KMS-11 (cell line): ENCODE results near the gene LENG9.

Experiments
- H2AFZ ChIP-seq: fragments of 200-600 bp; sonication (generic); 2 replicates; pipeline ENCODE4 v1.6.1; 2016; ENCODE audit warnings: antibody characterized with exemption, mixed run types, low read depth
- H3K27ac ChIP-seq: fragments of 200-600 bp; sonication (generic); 2 replicates; pipeline ENCODE4 v1.6.1; 2016; ENCODE audit warnings: mild to moderate bottlenecking, mixed run types
- H3K27me3 ChIP-seq: fragments of 200-600 bp; sonication (generic); 2 replicates; pipeline ENCODE4 v1.6.1; 2017; ENCODE audit warnings: mild to moderate bottlenecking, low read depth, mixed run types, moderate library complexity; ENCODE audit not compliant: insufficient read depth
- H3K36me3 ChIP-seq: fragments of 200-600 bp; sonication (generic); 2 replicates; pipeline ENCODE4 v1.6.1; 2017; ENCODE audit warnings: mild to moderate bottlenecking, mixed run types; ENCODE audit not compliant: insufficient read depth
- H3K4me1 ChIP-seq: fragments of 200-600 bp; sonication (generic); 2 replicates; pipeline ENCODE4 v1.6.1; 2016; ENCODE audit warnings: mild to moderate bottlenecking, low read depth, mixed run types; ENCODE audit not compliant: poor library complexity, severe bottlenecking
- H3K4me2 ChIP-seq: fragments of 200-600 bp; sonication (generic); 2 replicates; pipeline ENCODE4 v1.7.0; 2016; ENCODE audit warnings: mild to moderate bottlenecking, mixed run types
- H3K4me3 ChIP-seq: fragments of 200-600 bp; sonication (generic); IDR thresholded peaks from 2 replicates; pipeline ENCODE4 v1.6.1; 2017; ENCODE audit warnings: low read depth, low read length, mixed read lengths; ENCODE audit not compliant: insufficient read depth
- H3K79me2 ChIP-seq: fragments of 200-600 bp; sonication (generic); 2 replicates; pipeline ENCODE4 v1.6.1; 2016; ENCODE audit warnings: low read depth, mixed run types; ENCODE audit not compliant: insufficient read depth
- H3K9ac ChIP-seq: fragments of 200-600 bp; sonication (generic); 2 replicates; pipeline ENCODE4 v1.6.1; 2016; ENCODE audit warnings: mild to moderate bottlenecking, mixed run types
- H4K20me1 ChIP-seq: fragments of 200-600 bp; sonication (generic); 2 replicates; pipeline ENCODE4 v1.6.1; 2016; ENCODE audit warnings: mild to moderate bottlenecking, mixed run types; ENCODE audit not compliant: insufficient read depth
- CTCF ChIP-seq: fragments of 200-600 bp; sonication (generic); conservative IDR thresholded peaks from 2 replicates; pipeline ENCODE4 v1.6.1; 2017; ENCODE audit warnings: low read depth, mild to moderate bottlenecking, antibody characterized with exemption, low read length, moderate library complexity, mixed read lengths

Gene LENG9

DNA sequence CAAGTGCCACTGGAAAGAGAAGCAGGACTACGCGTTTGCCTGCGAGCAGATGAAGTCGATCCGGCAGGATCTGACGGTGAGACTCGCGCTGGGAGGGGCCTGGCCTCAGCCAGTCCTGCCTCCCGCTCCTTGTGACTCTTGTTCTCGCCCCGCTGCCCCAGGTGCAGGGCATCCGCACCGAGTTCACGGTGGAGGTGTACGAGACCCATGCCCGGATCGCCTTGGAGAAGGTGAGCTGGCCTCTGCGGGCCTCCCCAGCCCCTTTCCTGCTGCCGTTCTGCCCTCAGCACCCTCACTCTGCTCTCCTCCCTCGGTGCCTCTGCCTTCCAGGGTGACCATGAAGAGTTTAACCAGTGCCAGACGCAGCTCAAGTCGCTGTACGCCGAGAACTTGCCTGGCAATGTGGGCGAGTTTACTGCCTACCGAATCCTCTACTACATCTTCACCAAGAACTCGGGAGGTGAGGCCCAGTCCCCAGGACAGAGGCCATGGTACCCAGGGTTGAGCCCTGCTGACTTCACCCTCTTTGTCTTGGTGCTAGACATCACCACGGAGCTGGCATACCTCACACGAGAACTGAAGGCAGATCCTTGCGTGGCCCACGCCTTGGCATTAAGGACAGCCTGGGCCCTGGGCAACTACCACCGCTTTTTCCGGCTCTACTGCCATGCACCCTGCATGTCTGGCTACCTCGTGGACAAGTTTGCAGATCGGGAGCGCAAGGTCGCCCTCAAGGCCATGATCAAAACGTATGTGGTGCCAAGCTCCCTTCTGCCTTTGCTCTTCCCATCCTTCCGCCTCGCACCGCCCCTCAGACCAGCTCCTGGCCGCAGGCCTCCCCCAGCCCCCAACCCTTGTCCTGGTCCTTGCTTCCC lies 5.6 kb downstream of the LENG9 start:
- Histone ChIP-seq H4K20me1 (no peaks in the 10 kb centered on the region), H3K79me2 (peaks cover 56% of the 10 kb centered on the region), H2AFZ (no peak overlapping the region), H3K4me3 (no peak overlapping the region), H3K27me3 (no peaks in the 10 kb centered on the region), H3K36me3 (peaks cover 22% of the 10 kb centered on the region; the same call in 1 of the 2 replicates), H3K9ac (no peak overlapping the region), H3K4me1 (peaks cover 7% of the 10 kb centered on the region), H3K27ac (no peak overlapping the region), H3K4me2 (no peak overlapping the region)
- TF ChIP-seq CTCF, result no peak

- Histone ChIP-seq H2AFZ (no peak overlapping the region), H3K4me2 (no peak overlapping the region), H3K4me3 (no peak overlapping the region), H3K9ac (no peak overlapping the region), H3K79me2 (peaks cover 57% of the 10 kb centered on the region), H3K27ac (no peak overlapping the region), H4K20me1 (peaks cover 9% of the 10 kb centered on the region; the same call in 1 of the 2 replicates), H3K36me3 (peaks cover 28% of the 10 kb centered on the region; the same call in 1 of the 2 replicates), H3K4me1 (peaks cover 5% of the 10 kb centered on the region), H3K27me3 (no peaks in the 10 kb centered on the region)
- TF ChIP-seq CTCF, result no peak
Measured at GRCh38 chr19:54456423-54457373, 6.9 kb downstream of the LENG9 start.

DNA sequence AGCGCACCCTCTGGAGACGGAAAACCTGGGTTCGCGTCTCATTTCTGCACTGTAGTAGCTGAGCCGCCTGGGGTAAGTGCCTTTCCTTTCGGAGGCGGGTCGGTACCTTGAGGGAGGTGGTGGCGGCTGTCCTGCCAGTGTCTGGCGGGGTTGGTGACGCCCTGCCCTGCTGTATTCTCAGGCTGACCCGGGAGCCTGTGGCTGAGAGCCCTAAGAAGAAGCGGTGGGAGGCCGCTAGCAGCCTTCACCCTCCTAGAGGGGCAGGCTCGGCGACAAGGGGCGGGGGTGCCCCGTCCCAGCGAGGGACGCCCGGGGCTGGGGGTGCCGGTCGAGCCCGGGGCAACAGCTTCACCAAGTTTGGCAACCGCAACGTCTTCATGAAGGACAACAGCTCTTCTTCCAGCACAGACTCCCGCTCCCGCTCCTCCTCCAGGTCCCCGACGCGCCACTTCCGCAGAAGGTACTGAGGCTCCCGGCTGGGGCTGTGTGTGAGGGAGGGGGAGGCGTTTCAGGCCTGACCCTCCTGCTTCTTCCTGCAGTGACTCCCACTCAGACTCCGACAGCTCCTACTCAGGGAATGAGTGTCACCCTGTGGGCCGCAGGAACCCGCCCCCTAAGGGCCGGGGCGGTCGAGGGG lies 7.7 kb downstream of the LENG9 start:
- H3K9ac ChIP-seq, result no peak overlapping the region
- H3K36me3 ChIP-seq, result peaks cover 31% of the 10 kb centered on the region; the same call in 1 of the 2 replicates
- no peaks in the 10 kb centered on the region for H3K27me3 ChIP-seq
- H3K4me3 ChIP-seq, result no peak overlapping the region
- no peak overlapping the region for H2AFZ ChIP-seq
- H4K20me1 ChIP-seq, result peaks cover 15% of the 10 kb centered on the region; the same call in 1 of the 2 replicates
- H3K4me2 ChIP-seq, result no peak overlapping the region
- H3K27ac ChIP-seq, result no peak overlapping the region
- H3K4me1 ChIP-seq, result peaks cover 12% of the 10 kb centered on the region
- TF ChIP-seq CTCF, result no peak
- H3K79me2 ChIP-seq, result peaks cover 57% of the 10 kb centered on the region
